HG03175 (cell line): ENCODE measurements around the gene SH3RF3.

Experiments used
- ATAC-seq: cut with Tn5 transposase; IDR thresholded peaks from one replicate; pipeline ENCODE4 v1.9.1; 2021; ENCODE audit warnings: mild to moderate bottlenecking, moderate library complexity; ENCODE audit not compliant: unreplicated experiment

Gene SH3RF3

DNA sequence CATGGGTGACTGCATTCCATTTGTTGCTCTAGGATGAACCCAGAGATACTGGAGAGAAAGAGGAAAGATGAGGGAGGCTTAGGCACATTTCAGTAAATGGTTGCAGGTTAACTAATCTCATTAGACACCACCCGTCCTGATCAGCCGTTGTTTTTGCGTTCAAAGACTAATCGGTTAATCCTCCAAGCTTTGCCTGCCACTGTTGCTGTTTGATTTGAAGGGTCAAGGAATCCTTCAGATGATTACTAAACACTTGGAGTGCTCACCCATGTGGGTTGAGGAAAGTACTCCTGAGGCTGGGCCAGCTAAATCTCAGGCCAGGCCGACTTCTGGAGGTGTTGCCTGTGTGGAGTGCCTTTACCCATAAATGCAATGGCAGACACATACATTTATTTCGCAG lies 8.6 kb downstream of the SH3RF3 start:
- ATAC-seq = no peak

- no peak for ATAC-seq
These were observed 9.4 kb downstream of the SH3RF3 start for GRCh38 chr2:109138449-109138848.

DNA sequence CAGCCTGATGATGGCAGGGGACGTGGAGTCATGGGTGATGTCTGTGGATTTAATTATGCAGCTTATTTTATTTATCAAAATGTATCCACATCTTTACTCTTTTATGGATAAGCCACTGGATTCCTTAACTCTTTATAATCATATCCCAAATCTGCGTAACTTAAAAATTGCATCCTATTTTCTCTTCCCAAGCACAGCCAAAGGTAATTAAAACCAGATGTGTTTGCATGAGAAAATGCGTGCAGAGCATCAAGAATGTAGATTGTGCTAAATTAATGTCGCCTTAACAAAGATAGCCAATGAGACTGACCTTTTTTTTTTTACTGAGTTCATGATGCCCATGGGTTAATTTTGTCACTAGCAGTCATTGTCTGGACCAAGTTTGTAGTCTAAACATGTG lies 10.0 kb downstream of the SH3RF3 start:
- no peak for ATAC-seq

GRCh38 chr2:109139865-109140396 lies 10.9 kb downstream of the SH3RF3 start:
- no peak for ATAC-seq

DNA sequence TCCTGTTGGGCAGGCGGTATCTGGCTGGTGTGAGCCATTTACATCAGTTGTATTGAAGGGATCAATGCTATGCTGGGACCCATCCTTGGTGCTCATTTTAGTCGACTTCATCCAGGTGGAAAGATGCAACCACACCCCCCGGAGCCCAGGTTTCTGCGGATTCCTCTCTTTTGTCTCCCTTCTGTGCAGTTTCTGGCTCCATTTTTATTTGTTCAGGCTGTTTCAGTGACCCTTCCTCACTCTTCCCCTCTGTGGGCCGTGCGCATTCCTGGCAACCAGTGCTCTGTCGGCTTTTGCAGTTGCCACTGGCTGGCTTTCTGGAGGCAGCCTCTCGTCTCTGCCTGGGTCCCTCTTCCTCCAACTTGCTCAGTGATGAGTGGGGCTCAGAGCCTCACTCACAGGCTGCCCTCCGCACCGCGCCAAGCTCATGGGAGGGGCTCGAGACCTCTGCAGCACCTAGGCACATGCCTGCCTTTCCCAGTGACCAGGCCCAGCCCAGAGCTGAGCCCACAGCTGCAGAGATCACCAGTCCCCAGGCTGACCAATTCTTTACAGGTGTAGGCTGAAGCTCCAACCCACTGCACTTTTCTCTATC lies 12.1 kb downstream of the SH3RF3 start:
- no peak for ATAC-seq

GRCh38 chr2:109141727-109142283 lies 12.8 kb downstream of the SH3RF3 start:
- no peak for ATAC-seq

DNA sequence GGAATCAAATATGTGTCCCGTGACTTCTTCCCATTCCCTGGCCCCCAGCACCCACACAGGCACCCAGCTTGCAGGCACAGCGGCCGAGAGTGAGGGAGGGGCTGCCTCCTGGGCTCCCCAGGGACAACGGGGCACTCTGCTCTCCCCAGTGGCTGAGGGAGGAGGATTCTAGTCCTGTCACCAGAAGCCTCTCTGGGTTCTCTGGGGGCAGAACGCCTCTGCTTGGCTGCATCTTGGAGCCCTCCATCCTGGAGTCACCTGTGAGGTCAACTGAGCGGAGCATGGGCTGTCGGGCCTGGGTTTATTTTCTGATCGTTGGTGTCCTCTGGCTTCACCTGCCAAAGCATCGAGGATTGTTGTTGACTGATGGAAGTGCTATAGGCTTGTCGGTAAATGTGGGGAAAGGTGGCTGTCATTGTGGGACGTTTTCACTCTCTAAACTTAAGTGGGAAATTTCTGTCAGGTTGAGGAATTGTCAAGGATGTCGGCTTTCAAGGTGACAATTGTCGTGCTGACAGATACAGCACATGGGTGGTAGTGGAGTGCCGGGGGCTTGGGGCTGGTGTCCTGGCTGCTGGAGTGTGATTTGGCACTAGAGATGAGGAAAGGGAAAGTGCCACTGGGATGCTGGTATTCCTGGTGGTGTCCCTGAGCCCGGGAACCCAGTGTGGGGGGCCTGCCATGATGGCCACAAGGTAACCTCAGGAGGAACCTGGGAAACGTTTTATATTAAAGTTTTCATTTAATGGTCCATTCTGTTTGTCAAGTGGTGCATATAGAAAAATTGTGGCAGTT lies 13.6 kb downstream of the SH3RF3 start:
- no peak for ATAC-seq

- peak; percentile 90 for ATAC-seq
These were observed 14.5 kb downstream of the SH3RF3 start for GRCh38 chr2:109143214-109144187.

GRCh38 chr2:109144271-109144670 lies 15.3 kb downstream of the SH3RF3 start:
- ATAC-seq = peak; percentile 37

DNA sequence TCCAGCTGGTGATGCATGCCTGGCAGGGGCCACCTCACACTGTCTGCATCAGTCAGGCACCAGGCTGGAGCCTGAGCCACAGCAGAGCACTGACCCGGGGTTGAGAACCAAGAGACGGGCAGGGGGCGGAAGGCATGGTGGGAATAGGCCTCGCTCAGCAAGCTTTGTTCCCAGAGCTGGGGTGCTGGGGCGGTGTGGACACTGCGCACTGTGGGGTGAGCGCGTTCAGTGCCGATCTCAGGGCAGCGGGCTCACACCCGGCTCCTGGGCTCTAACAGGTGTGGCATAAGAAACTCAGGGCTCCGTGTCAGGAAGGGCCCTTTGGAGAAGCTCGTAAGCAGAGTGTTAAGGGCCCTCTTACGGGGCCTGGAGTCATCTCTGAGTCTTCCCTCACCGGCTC lies 15.7 kb downstream of the SH3RF3 start:
- ATAC-seq = no peak

GRCh38 chr2:109145286-109145685 lies 16.3 kb downstream of the SH3RF3 start:
- ATAC-seq = no peak

GRCh38 chr2:109147405-109147804 lies 18.4 kb downstream of the SH3RF3 start:
- no peak for ATAC-seq

- ATAC-seq = no peak
These were observed 19.2 kb downstream of the SH3RF3 start for GRCh38 chr2:109148117-109148746.

DNA sequence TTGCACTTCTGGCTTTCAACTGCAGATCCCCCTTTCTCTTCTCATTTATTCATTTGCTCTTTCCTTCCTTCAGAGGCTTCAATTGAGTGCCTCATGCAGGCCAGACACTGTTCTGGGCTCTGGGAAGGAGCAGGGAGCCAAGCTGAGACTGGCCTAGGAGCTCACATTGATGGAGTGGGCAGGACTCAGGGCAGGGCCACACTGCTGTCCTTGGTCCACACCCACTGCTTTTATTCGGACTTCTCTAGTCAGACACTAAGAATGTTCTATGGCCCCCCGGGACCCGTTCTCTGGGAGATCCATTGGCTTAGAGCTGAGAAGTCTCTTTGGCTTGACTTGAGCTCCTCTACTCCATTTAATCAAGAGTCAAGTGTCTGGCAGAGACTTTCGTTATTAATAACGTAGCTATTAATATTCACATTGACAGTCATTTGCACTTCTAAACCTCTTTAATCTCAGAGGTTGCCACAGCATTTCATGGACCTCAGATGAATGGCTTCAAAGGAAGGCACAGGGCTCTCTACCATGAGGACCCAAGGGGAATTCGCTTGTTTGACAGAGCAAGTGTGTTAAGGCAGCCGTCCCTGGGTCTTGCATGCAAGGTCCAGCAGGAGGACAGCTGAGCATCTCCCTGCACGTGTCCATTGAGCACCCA lies 20.1 kb downstream of the SH3RF3 start:
- ATAC-seq = peak; percentile 40

DNA sequence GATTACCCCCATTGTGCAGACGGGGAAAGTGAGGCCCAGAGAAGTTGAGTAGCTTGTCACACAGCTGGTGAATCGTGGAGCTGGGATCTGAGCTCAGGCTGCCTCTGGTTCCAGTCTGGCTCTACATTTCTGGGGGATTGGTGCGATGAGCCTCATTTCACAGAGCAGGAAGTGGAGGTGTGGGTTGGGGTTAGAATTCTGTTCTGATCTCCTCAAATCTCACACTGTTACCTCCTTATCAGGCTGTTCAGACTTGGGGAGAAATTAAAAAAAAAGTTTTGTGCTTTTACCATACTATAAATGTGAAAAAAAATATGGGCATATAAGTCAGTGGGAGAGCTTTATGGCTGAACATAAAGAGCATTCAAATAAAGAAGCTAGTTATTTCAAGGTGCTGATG lies 21.6 kb downstream of the SH3RF3 start:
- ATAC-seq = no peak

DNA sequence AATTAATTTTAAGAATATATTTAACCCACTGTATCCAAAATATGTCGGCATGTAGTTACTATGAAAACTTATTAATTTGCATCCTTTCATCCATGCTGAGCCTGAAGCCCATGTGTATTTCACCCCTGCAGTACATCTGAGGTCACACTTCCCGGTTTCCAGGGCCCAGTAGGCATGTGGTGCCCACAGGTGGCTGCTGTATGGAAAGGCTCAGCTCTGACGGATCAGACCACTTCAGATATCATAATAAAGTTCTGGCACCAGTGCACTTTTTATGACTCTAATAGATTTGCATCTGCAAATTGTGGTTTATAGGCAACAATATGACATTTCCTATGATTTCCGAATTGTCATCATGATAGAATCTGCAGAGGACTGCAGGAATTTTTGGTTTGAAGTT lies 22.5 kb downstream of the SH3RF3 start:
- ATAC-seq = no peak

DNA sequence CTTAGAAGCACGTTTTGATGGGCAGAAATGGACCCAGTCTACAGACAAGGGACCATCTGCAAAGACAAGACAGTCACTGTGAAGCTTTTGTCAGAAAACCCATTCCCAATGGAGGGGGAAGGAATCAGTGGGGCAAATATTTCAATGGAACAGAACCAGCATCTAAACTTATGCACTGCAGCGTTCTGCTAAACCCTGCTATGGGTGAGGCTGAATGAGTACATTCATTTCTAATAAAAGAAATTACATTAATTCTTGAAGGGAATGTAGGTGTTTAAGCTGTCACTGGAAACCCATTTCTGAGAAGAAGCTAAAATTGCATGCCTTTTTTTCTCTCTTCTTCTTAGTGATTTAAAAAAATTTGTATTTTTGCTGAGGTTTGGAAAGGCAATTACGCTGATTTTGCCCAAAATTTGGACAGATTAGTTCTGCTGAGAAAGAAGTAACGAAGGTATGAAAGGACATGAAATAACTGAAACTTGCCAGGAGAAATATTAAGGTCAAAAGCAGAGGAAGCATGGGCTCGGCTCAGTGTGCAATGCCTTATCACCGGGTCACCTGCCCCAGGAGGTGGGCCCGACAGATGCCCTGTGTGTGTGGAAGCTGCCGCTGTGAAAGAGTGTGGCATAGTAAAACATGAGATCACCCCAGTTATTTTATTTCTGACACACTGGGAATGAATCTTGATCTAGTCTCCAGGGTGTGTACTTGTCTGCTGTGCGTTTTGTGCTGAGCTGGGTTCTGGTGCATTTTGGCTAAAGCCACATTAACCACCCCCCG lies 24.2 kb downstream of the SH3RF3 start:
- ATAC-seq = no peak

GRCh38 chr2:109153807-109154206 lies 24.8 kb downstream of the SH3RF3 start:
- ATAC-seq = no peak

- ATAC-seq = no peak
These were observed 25.2 kb downstream of the SH3RF3 start for GRCh38 chr2:109154226-109154625.
